ENCODE results near the gene KCNQ2. TPM values are rescaled to one million over a fixed set of nuclear protein-coding genes. Genes with fewer than 3 reads are reported as not detected.

Gene KCNQ2
- 0.12 TPM for total RNA-seq (2013)
- polyA plus RNA-seq (not detected), polyA minus RNA-seq (under 0.01 and 0.14 TPM in 2 replicates), total RNA-seq (0 to 1.5 (median 0.08) reads per million in 11 experiments)

DNA sequence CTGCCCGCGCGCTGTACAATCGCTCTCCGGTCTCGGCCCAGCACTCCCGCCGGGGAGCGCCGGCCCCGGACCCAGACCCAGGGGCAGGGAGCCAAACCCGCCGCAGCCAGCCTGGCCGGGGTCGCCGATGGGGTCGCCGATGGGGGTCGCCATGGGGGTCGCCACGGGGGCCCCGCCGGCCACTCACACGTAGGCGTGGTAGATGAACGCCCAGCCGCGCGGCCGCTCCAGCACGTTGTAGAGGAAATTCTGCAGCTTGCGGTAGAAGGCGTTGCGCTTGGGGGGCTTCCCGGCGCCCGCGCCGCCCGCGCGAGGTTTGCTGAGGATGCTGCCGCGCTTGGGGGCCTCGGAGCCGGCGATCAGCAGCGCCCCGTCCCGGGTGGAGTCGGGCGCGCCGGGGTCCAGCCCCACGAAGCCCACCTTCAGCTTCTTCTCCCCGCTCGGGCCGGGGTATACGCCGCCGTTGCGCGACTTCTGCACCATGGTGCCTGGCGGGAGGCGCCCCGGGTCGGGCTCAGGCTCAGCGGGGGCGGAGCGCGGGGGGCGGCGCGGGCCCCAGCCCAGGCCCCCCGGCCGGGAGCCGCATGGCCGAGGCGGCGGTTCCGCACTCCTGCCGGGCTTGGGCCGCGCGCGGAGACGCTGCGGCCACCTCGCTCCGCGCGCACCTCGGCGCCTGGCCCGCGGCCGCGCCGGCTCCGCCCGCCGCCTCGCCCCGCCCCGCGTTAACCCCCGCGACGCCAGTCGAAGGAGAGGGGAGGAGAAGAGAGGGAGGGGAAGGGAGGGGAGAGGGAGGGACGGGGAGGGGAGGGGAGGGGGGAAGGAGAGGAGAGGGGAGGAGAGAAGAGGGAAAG is at the start of gene KCNQ2:
Gene KCNQ2, minus strand, starts transcription at position 675 of the 851 bp plus-strand sequence. Its CDS starts 192 bp downstream, at position 483.
- no peaks in the 10 kb centered on the region for H3K36me3 Mint-ChIP-seq
- H3K27me3 ChIP-seq (ENCODE audit: control insufficient read depth in 2 of 2, insufficient read depth in 2 of 2, low read length in 2 of 2) = peaks cover 9 to 52% of the 10 kb centered on the region in 2 donors
- H3K4me3 ChIP-seq (replicated peaks in 1 of 3; ENCODE audit: low read depth in 2 of 3, low read length in 3 of 3) = no peak within 1 kb of the TSS

DNA sequence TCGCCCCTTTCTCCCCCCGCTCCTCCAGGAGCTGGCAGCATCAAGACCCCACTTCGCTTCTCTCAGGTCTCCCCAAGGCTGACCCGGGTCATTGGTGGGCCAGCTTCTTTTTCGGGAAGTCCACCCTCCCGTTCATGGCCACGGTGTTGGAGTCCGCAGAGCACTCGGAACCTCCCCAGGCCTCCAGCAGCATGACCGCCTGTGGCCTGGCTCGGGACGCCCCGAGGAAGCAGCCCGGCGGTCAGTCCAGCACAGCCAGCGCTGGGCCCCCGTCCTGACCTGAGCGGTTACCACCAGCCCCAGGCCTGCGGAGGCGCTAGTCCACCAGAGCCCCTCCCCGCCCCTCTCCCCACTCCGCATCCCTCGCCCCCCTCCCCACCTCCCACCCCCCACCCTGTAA is 49.1 kb upstream of the KCNQ2 start:
- TF ChIP-seq, protein P1, sequence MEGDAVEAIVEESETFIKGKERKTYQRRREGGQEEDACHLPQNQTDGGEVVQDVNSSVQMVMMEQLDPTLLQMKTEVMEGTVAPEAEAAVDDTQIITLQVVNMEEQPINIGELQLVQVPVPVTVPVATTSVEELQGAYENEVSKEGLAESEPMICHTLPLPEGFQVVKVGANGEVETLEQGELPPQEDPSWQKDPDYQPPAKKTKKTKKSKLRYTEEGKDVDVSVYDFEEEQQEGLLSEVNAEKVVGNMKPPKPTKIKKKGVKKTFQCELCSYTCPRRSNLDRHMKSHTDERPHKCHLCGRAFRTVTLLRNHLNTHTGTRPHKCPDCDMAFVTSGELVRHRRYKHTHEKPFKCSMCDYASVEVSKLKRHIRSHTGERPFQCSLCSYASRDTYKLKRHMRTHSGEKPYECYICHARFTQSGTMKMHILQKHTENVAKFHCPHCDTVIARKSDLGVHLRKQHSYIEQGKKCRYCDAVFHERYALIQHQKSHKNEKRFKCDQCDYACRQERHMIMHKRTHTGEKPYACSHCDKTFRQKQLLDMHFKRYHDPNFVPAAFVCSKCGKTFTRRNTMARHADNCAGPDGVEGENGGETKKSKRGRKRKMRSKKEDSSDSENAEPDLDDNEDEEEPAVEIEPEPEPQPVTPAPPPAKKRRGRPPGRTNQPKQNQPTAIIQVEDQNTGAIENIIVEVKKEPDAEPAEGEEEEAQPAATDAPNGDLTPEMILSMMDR (IDR thresholded peaks at IDR 0.05) = no peak
- 62% methylated on average over 12 of the region's 23 CpGs for WGBS (ENCODE audit: insufficient coverage)
- Histone ChIP-seq H2AFZ (ENCODE audit: insufficient read depth, low read depth, low read length, poor library complexity, severe bottlenecking) (no peak overlapping the region), H3K27me3 (ENCODE audit: control insufficient read depth in 2 of 2, insufficient read depth in 2 of 2, low read length in 2 of 2) (peaks cover 0 to 23% of the 10 kb centered on the region in 2 donors), H3K79me2 (ENCODE audit: insufficient read depth, low read length) (peaks cover 7% of the 10 kb centered on the region), H3K4me2 (replicated peaks; ENCODE audit: extremely low read depth, low read length, poor library complexity, severe bottlenecking) (peak overlapping the region; percentile 96), H3K9me3 (replicated peaks in 1 of 2; ENCODE audit: control insufficient read depth in 1 of 2, insufficient read depth in 1 of 2, low read length in 2 of 2) (peaks cover 11 to 12% of the 10 kb centered on the region in 2 donors), H3K4me3 (replicated peaks in 1 of 3; ENCODE audit: low read depth in 2 of 3, low read length in 3 of 3) (peak overlapping the region; percentile 50 to 83 (median 65)), H3K27ac (ENCODE audit: low read depth in 1 of 2, low read length in 2 of 2) (peak overlapping the region in 1 of 2 donors; percentile 53), H4K20me1 (ENCODE audit: insufficient read depth, low read length) (peaks cover 13% of the 10 kb centered on the region), H3K9ac (ENCODE audit: insufficient read depth, low read length, poor library complexity, severe bottlenecking) (peak overlapping the region; percentile 68), H3K4me1 (ENCODE audit: control insufficient read depth in 1 of 2, insufficient read depth in 2 of 2, low read length in 2 of 2) (peaks cover 22 to 36% of the 10 kb centered on the region in 2 donors), H3K36me3 (replicated peaks in 1 of 2; ENCODE audit: control insufficient read depth in 1 of 2, insufficient read depth in 2 of 2, low read length in 2 of 2) (no peaks in the 10 kb centered on the region)
- Mint-ChIP-seq H3K27me3 (ENCODE audit: low read depth in 3 of 3) (peaks cover 21 to 38% (median 25%) of the 10 kb centered on the region in 3 donors), H3K4me3 (peak overlapping the region; percentile 78 to 83), H3K27ac (peak overlapping the region in 6 of 7 donors; percentile 19 to 74 (median 54)), H3K9me3 (peaks cover 13 to 22% (median 18%) of the 10 kb centered on the region in 7 donors), H3K4me1 (peaks cover 21% of the 10 kb centered on the region), H3K36me3 (peaks cover 15 to 21% of the 10 kb centered on the region in 2 donors)
- DNase-seq = peak in 1 of 3 donors; percentile 5
- intact Hi-C loops (cut with micrococcal nuclease) = loop anchor here (2.0 to 10.0 kb wide), 2 partner anchors 15 to 543 kb away; partner anchors contain the start of genes PTK6 (in 1 of the 2) and TCEA2 (in 1 of the 2)

More for the DNA sequence above, at the start of gene KCNQ2:
- no peak within 1 kb of the TSS for H3K27ac ChIP-seq (ENCODE audit: low read depth in 1 of 2, low read length in 2 of 2)
- no peaks in the 10 kb centered on the region for H3K9me3 ChIP-seq (replicated peaks in 1 of 2; ENCODE audit: control insufficient read depth in 1 of 2, insufficient read depth in 1 of 2, low read length in 2 of 2)
- peak within 1 kb of the TSS; percentile 11 for H3K4me2 ChIP-seq (replicated peaks; ENCODE audit: extremely low read depth, low read length, poor library complexity, severe bottlenecking)
- WGBS (ENCODE audit: insufficient coverage) = under 1% methylated on average over 89 of the region's 111 CpGs
- Mint-ChIP-seq H3K4me3 (peak within 1 kb of the TSS in 1 of 2 donors; percentile 26), H3K27ac (no peak within 1 kb of the TSS), H3K4me1 (no peaks in the 10 kb centered on the region), H3K9me3 (peaks cover 0 to 5% (median 0%) of the 10 kb centered on the region in 7 donors), H3K27me3 (ENCODE audit: low read depth in 3 of 3) (peaks cover 37 to 71% (median 57%) of the 10 kb centered on the region in 3 donors)
- no peak for DNase-seq
- no peaks in the 10 kb centered on the region for H3K36me3 ChIP-seq (replicated peaks in 1 of 2; ENCODE audit: control insufficient read depth in 1 of 2, insufficient read depth in 2 of 2, low read length in 2 of 2)
- TF ChIP-seq, protein P1 (IDR thresholded peaks at IDR 0.05) = no peak
- no peak within 1 kb of the TSS for H3K9ac ChIP-seq (ENCODE audit: insufficient read depth, low read length, poor library complexity, severe bottlenecking)
- intact Hi-C loops (cut with micrococcal nuclease) = no loop called here
- no peak within 1 kb of the TSS for H2AFZ ChIP-seq (ENCODE audit: insufficient read depth, low read depth, low read length, poor library complexity, severe bottlenecking)
- no peaks in the 10 kb centered on the region for H4K20me1 ChIP-seq (ENCODE audit: insufficient read depth, low read length)
- H3K79me2 ChIP-seq (ENCODE audit: insufficient read depth, low read length) = no peaks in the 10 kb centered on the region
- H3K4me1 ChIP-seq (ENCODE audit: control insufficient read depth in 1 of 2, insufficient read depth in 2 of 2, low read length in 2 of 2) = no peaks in the 10 kb centered on the region
